ENCODE data around the gene SLC12A7. TPM values are rescaled to one million over a fixed set of nuclear protein-coding genes. Genes with fewer than 3 reads are reported as not detected.
A peak's percentile ranks its signal among the peaks of the same experiment; 100 is the strongest.

SLC12A7 gene
- total RNA-seq, 1 donor from 2014 or later, result 4.9 TPM

DNA sequence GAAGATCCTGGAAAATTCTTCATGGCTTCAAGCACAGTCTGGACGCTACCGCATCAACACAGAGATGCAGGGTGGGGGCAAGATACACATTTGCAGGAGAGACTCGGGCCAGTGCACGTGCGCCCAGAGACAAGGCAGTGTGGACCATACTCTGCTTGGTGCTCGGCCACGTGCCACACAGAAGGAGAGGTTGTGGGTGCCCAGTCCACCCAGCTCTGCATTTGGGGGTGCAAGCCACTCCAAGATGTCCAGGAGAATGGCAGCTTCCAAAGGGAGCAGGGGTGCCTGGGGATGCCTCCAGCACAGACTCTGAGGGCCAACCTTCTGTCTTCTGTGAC is 99.0 kb downstream of the SLC12A7 start:
- TF ChIP-seq, protein P1, sequence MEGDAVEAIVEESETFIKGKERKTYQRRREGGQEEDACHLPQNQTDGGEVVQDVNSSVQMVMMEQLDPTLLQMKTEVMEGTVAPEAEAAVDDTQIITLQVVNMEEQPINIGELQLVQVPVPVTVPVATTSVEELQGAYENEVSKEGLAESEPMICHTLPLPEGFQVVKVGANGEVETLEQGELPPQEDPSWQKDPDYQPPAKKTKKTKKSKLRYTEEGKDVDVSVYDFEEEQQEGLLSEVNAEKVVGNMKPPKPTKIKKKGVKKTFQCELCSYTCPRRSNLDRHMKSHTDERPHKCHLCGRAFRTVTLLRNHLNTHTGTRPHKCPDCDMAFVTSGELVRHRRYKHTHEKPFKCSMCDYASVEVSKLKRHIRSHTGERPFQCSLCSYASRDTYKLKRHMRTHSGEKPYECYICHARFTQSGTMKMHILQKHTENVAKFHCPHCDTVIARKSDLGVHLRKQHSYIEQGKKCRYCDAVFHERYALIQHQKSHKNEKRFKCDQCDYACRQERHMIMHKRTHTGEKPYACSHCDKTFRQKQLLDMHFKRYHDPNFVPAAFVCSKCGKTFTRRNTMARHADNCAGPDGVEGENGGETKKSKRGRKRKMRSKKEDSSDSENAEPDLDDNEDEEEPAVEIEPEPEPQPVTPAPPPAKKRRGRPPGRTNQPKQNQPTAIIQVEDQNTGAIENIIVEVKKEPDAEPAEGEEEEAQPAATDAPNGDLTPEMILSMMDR (IDR thresholded peaks at IDR 0.05), result no peak
- Mint-ChIP-seq H3K4me3 (ENCODE audit: unreplicated experiment) (no peak overlapping the region), H3K27me3 (ENCODE audit: low read depth) (peaks cover 41% of the 10 kb centered on the region), H3K9me3 (ENCODE audit: low read depth) (no peaks in the 10 kb centered on the region), H3K4me1 (ENCODE audit: low read depth) (peaks cover 3% of the 10 kb centered on the region), H3K36me3 (ENCODE audit: low read depth) (no peaks in the 10 kb centered on the region), H3K27ac (ENCODE audit: unreplicated experiment) (peak overlapping the region; percentile 3)
- peak; percentile 75 for DNase-seq (ENCODE audit: low spot score)

GRCh38 chr5:1012313-1012841 is 99.5 kb downstream of the SLC12A7 start:
- Mint-ChIP-seq H3K9me3 (ENCODE audit: low read depth) (no peaks in the 10 kb centered on the region), H3K27ac (ENCODE audit: unreplicated experiment) (no peak overlapping the region), H3K27me3 (ENCODE audit: low read depth) (peaks cover 46% of the 10 kb centered on the region), H3K36me3 (ENCODE audit: low read depth) (no peaks in the 10 kb centered on the region), H3K4me3 (ENCODE audit: unreplicated experiment) (no peak overlapping the region), H3K4me1 (ENCODE audit: low read depth) (peaks cover 3% of the 10 kb centered on the region)
- DNase-seq (ENCODE audit: low spot score), result peak; percentile 86
- TF ChIP-seq, protein P1 (IDR thresholded peaks at IDR 0.05), result no peak

DNA sequence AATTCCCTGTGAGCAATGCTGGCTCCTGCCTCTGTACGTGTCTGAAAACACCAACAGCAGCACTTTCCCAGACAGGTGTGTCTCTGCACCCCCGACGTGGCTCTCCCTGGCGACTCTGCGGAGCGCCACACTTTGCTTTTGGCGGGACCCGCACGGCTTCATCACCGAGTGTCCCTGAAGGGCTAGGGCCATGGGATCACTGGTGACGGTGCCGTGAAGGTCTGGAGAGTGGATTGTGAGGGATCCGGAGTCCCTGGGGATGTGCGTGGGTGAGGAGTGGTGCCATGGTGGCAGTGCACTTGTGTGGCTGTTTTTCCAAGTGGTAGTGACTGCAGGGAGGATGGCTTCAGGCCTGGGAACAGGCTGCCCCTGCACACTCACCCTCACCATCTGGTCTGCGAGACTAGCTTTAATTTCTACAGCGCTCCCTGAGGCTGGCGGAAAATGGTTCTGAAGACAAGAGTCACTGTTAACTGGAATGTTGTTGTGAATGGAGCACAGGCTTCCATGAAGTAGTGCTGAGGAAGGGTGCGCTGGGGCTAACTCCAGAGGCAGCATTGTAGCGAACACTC is 100.0 kb downstream of the SLC12A7 start:
- H3K9me3 Mint-ChIP-seq (ENCODE audit: low read depth), result no peaks in the 10 kb centered on the region
- H3K27me3 Mint-ChIP-seq (ENCODE audit: low read depth), result peaks cover 51% of the 10 kb centered on the region
- H3K27ac Mint-ChIP-seq (ENCODE audit: unreplicated experiment), result no peak overlapping the region
- TF ChIP-seq, protein P1 (IDR thresholded peaks at IDR 0.05), result no peak
- H3K36me3 Mint-ChIP-seq (ENCODE audit: low read depth), result no peaks in the 10 kb centered on the region
- no peak overlapping the region for H3K4me3 Mint-ChIP-seq (ENCODE audit: unreplicated experiment)
- DNase-seq (ENCODE audit: low spot score), result peak; percentile 83
- peaks cover 3% of the 10 kb centered on the region for H3K4me1 Mint-ChIP-seq (ENCODE audit: low read depth)

- no peaks in the 10 kb centered on the region for H3K36me3 Mint-ChIP-seq (ENCODE audit: low read depth)
- H3K4me1 Mint-ChIP-seq (ENCODE audit: low read depth), result peaks cover 3% of the 10 kb centered on the region
- H3K4me3 Mint-ChIP-seq (ENCODE audit: unreplicated experiment), result no peak overlapping the region
- DNase-seq (ENCODE audit: low spot score), result peak; percentile 78
- H3K27ac Mint-ChIP-seq (ENCODE audit: unreplicated experiment), result no peak overlapping the region
- H3K9me3 Mint-ChIP-seq (ENCODE audit: low read depth), result no peaks in the 10 kb centered on the region
- peaks cover 52% of the 10 kb centered on the region for H3K27me3 Mint-ChIP-seq (ENCODE audit: low read depth)
- TF ChIP-seq, protein P1 (IDR thresholded peaks at IDR 0.05), result peak; percentile 50
Measured at GRCh38 chr5:1011226-1011631, 100.6 kb downstream of the SLC12A7 start.

DNA sequence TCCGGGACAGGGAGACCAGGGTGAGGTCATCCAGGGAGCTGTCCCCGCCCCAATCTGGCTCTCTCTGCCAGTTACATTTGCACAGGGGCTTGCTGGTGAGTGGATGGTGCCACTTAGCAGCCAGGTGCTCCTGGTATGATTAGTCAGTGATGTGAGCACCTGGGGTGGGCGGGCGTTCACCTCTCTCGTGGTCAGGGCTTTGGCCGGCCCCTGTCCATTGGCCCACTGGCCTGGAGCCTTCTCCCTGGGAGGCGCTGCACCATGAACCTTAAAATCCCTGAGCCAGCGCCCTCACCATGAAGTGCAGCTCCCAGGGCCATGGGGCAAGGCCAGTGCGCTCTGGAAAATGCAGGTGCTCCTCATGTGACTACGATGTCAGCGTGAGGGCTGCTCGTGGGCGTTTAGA is 101.2 kb downstream of the SLC12A7 start:
- H3K9me3 Mint-ChIP-seq (ENCODE audit: low read depth), result no peaks in the 10 kb centered on the region
- H3K4me3 Mint-ChIP-seq (ENCODE audit: unreplicated experiment), result no peak overlapping the region
- H3K4me1 Mint-ChIP-seq (ENCODE audit: low read depth), result peaks cover 3% of the 10 kb centered on the region
- H3K36me3 Mint-ChIP-seq (ENCODE audit: low read depth), result no peaks in the 10 kb centered on the region
- peaks cover 55% of the 10 kb centered on the region for H3K27me3 Mint-ChIP-seq (ENCODE audit: low read depth)
- peak; percentile 63 for DNase-seq (ENCODE audit: low spot score)
- H3K27ac Mint-ChIP-seq (ENCODE audit: unreplicated experiment), result no peak overlapping the region
- TF ChIP-seq, protein P1 (IDR thresholded peaks at IDR 0.05), result no peak

Measured in chondrocyte (in vitro differentiated cells).